Activated CD4-positive, alpha-beta memory T cell treated with anti-CD3 and anti-CD28 coated beads, Interleukin-2, amount 10 ng/mL, durations not matched to agents 7 days and 5 days (primary cell): ENCODE measurements around the gene POU4F2. TPM values are rescaled to one million over a fixed set of nuclear protein-coding genes. Genes with fewer than 3 reads are reported as not detected.
"Not testable (repeated sequence)": the region's sequence is repeated elsewhere in the genome, so short reads cannot be mapped to it uniquely, and the experiment has no call there.

Experiments
- CTCF ChIA-PET: fragments of 350-600 bp; sonication (Branson Sonifier 250); formaldehyde crosslinking; loops from one replicate; lab custom pipeline; 2021; ENCODE audit warnings: antibody characterized with exemption, inconsistent platforms; lab: Charles Lee
- POLR2A ChIA-PET: fragments of 350-600 bp; sonication (Branson Sonifier 250); formaldehyde crosslinking; loops from one replicate; lab custom pipeline; 2021; ENCODE audit warnings: antibody characterized with exemption; lab: Charles Lee
- DNase-seq: peaks from one replicate; pipeline ENCODE4 v3.0.0-alpha.2; 2020
- H3K27ac Mint-ChIP-seq: one replicate; pipeline ENCODE4 v1.8.0; 2021; ENCODE audit warnings: mild to moderate bottlenecking, mixed read lengths
- H3K27me3 Mint-ChIP-seq: one replicate; pipeline ENCODE4 v1.8.0; 2021; ENCODE audit warnings: mixed read lengths
- H3K36me3 Mint-ChIP-seq: one replicate; pipeline ENCODE4 v1.8.0; 2021; ENCODE audit warnings: low read depth, mixed read lengths
- H3K4me1 Mint-ChIP-seq: one replicate; pipeline ENCODE4 v1.8.0; 2021; ENCODE audit warnings: mixed read lengths
- H3K4me3 Mint-ChIP-seq: one replicate; pipeline ENCODE4 v1.8.0; 2021; ENCODE audit warnings: mild to moderate bottlenecking, mixed read lengths
- H3K9me3 Mint-ChIP-seq: one replicate; pipeline ENCODE4 v1.8.0; 2021; ENCODE audit warnings: mixed read lengths
- total RNA-seq, 2 experiments: library from RNA; stranded (reverse); gene quantifications; one replicate each; pipeline ENCODE4 v1.2.3, GENCODE V29; 2021

POU4F2 gene
- total RNA-seq, 2 experiments from 2014 or later, result not detected

DNA sequence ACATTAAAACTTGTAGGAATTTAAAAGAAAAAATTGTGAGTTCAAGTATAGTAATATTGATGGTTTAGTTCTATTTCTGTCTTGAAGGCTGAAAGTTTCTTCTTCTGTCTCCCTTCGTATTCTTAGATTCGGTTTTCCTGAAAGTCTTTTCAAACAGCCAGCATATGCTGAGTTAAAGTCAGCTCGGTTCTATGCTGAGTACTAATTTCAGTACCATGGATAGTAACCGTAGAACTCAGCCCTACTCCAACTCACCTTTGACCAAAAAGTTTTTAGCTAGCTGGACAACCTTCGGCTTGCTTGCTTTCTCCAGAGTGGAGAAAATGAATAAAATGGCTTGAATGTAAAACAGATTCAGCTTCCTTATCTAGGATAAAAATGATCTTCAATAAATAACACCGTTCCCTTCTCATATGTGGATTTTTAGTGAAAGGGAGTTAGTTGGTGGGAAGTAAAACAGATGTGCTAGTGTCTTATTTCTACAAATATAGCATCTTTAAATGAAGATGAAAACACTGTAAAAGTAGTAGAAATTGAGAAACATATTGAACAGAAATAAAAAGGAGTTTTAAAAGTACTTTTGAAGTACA is 5.2 kb downstream of the POU4F2 start:
- peaks cover 61% of the 10 kb centered on the region for H3K27me3 Mint-ChIP-seq
- H3K4me1 Mint-ChIP-seq, result peaks cover 5% of the 10 kb centered on the region
- H3K27ac Mint-ChIP-seq, result no peak overlapping the region
- peaks cover 5% of the 10 kb centered on the region for H3K36me3 Mint-ChIP-seq
- POLR2A ChIA-PET, result no interaction called here
- no peaks in the 10 kb centered on the region for H3K9me3 Mint-ChIP-seq
- H3K4me3 Mint-ChIP-seq, result no peak overlapping the region
- DNase-seq, result no peak
- CTCF ChIA-PET, result no interaction called here

GRCh38 chr4:146645921-146646320 is 7.2 kb downstream of the POU4F2 start:
- no peak for DNase-seq
- Mint-ChIP-seq H3K27me3 (peaks cover 59% of the 10 kb centered on the region), H3K4me3 (no peak overlapping the region), H3K27ac (no peak overlapping the region), H3K9me3 (no peaks in the 10 kb centered on the region), H3K36me3 (no peaks in the 10 kb centered on the region), H3K4me1 (no peaks in the 10 kb centered on the region)
- POLR2A ChIA-PET, result no interaction called here
- CTCF ChIA-PET, result no interaction called here

DNA sequence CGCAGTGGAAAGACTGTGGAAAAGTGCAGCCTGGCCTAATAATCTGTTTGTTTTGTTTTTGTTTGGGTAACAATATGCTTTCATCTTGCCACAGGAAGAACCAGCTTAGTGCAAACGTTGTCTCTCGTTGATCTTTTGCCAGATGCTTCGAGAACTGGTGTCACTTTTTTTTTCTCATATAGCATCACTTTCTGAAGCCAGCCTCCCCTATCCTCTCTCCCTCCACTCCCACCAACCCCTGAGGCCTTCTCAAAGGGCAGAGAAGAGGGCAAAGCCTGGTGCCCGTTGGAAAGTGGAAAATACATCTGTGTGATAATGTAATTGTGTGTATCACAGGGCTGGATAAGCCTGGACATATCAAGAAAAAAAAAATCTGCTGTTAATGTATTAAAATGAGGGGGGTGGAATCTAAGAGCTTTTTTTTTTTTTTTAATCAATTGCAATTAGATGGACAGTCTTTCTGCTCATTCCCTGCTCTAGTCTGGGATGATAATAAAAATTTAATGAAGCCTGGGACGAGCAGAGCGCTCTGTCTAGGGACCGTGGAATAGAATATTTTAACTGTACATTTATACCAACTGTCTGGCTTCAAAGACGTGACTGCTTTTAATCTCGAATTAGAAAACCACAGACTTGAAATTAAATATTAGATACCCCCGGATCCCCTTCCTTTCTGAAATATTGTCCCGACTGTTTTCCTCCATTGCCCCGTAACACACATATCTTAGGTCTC is 8.1 kb downstream of the POU4F2 start:
- peaks cover 60% of the 10 kb centered on the region for H3K27me3 Mint-ChIP-seq
- ChIA-PET CTCF (no interaction called here), POLR2A (no interaction called here)
- no peaks in the 10 kb centered on the region for H3K9me3 Mint-ChIP-seq
- H3K36me3 Mint-ChIP-seq, result no peaks in the 10 kb centered on the region
- H3K4me3 Mint-ChIP-seq, result no peak overlapping the region
- no peak for DNase-seq
- H3K27ac Mint-ChIP-seq, result no peak overlapping the region
- no peaks in the 10 kb centered on the region for H3K4me1 Mint-ChIP-seq

GRCh38 chr4:146647615-146648460 is 9.1 kb downstream of the POU4F2 start:
- Mint-ChIP-seq H3K27me3 (peaks cover 64% of the 10 kb centered on the region), H3K27ac (no peak overlapping the region), H3K4me1 (no peaks in the 10 kb centered on the region), H3K36me3 (no peaks in the 10 kb centered on the region), H3K9me3 (no peaks in the 10 kb centered on the region), H3K4me3 (no peak overlapping the region)
- no peak for DNase-seq
- ChIA-PET CTCF (no interaction called here), POLR2A (no interaction called here)

DNA sequence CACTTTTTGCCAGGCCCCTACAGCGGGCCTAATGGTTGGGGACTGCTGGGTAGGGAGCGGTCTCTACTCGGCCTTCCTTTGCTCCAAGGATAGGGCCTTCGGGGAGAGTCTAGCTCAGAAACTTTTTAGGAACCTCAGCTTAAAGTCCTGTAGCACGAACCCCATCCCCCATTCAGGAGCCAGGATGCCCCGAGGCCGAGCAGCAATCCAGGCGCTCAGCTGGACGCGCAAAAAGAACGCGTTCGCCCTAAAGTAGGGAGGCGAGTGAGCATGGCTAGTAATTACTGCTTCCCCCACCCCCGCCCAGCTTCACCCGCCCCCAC is 9.7 kb downstream of the POU4F2 start:
- DNase-seq, result no peak
- H3K36me3 Mint-ChIP-seq, result no peaks in the 10 kb centered on the region
- CTCF ChIA-PET, result no interaction called here
- POLR2A ChIA-PET, result no interaction called here
- no peak overlapping the region for H3K4me3 Mint-ChIP-seq
- H3K27me3 Mint-ChIP-seq, result peaks cover 66% of the 10 kb centered on the region
- no peaks in the 10 kb centered on the region for H3K4me1 Mint-ChIP-seq
- no peaks in the 10 kb centered on the region for H3K9me3 Mint-ChIP-seq
- no peak overlapping the region for H3K27ac Mint-ChIP-seq

DNA sequence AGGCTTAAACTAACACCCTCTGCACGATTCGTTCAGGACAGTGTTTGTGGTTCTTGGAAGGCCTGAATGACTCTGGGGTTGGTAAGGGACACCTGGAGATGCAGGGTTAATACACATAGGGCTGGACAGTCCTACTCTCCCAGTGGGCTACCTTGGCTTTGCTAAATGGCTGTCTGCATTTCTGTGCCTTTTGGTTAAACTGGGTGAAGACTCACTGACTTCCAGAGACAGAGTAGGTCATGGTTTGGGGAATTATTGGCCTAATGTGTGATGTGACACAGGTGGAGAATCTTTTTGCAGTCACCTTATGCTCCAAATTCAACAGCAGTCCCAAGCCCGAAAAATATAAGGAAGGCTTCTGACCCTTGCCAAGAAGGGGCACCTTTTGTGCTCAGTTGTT is 10.5 kb downstream of the POU4F2 start:
- Mint-ChIP-seq H3K36me3 (no peaks in the 10 kb centered on the region), H3K27me3 (peaks cover 73% of the 10 kb centered on the region), H3K4me1 (peaks cover 1% of the 10 kb centered on the region), H3K9me3 (no peaks in the 10 kb centered on the region), H3K27ac (no peak overlapping the region), H3K4me3 (no peak overlapping the region)
- ChIA-PET POLR2A (no interaction called here), CTCF (no interaction called here)
- DNase-seq, result no peak

DNA sequence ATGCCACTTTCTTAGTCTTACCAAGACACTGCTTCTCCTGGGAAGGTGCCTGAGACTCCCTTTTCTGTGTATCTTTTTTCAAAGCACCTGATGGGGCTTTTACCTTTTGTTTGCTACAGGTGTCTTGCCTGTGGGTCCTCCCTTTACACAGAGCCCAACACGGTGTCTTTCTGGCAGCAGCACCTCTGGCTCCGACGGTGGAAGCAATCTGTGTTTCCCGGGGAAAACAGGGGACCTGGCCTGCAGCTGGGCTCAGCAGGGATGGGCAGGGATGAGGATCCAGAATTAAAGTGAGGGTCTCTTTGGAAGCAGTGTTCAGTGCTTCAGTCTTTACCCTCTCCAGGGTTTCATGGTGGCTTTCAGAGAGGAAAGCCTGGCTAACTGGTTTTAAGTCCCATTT is 11.3 kb downstream of the POU4F2 start:
- POLR2A ChIA-PET, result no interaction called here
- Mint-ChIP-seq H3K4me3 (no peak overlapping the region), H3K36me3 (no peaks in the 10 kb centered on the region), H3K4me1 (peaks cover 6% of the 10 kb centered on the region), H3K27me3 (peaks cover 73% of the 10 kb centered on the region), H3K27ac (no peak overlapping the region), H3K9me3 (no peaks in the 10 kb centered on the region)
- CTCF ChIA-PET, result no interaction called here
- no peak for DNase-seq

- no peak overlapping the region for H3K27ac Mint-ChIP-seq
- H3K36me3 Mint-ChIP-seq, result no peaks in the 10 kb centered on the region
- H3K4me3 Mint-ChIP-seq, result peak overlapping the region; percentile 59
- DNase-seq, result no peak
- CTCF ChIA-PET, result no interaction called here
- POLR2A ChIA-PET, result no interaction called here
- no peaks in the 10 kb centered on the region for H3K9me3 Mint-ChIP-seq
- H3K4me1 Mint-ChIP-seq, result peaks cover 6% of the 10 kb centered on the region
- H3K27me3 Mint-ChIP-seq, result peaks cover 62% of the 10 kb centered on the region
Measured at GRCh38 chr4:146654687-146655520, 16.2 kb downstream of the POU4F2 start.

- CTCF ChIA-PET, result no interaction called here
- peaks cover 63% of the 10 kb centered on the region for H3K27me3 Mint-ChIP-seq
- no peak overlapping the region for H3K4me3 Mint-ChIP-seq
- H3K27ac Mint-ChIP-seq, result no peak overlapping the region
- no peaks in the 10 kb centered on the region for H3K9me3 Mint-ChIP-seq
- DNase-seq, result no peak
- no peaks in the 10 kb centered on the region for H3K36me3 Mint-ChIP-seq
- POLR2A ChIA-PET, result no interaction called here
- H3K4me1 Mint-ChIP-seq, result peaks cover 6% of the 10 kb centered on the region
Measured at GRCh38 chr4:146655521-146655856, 16.8 kb downstream of the POU4F2 start.

DNA sequence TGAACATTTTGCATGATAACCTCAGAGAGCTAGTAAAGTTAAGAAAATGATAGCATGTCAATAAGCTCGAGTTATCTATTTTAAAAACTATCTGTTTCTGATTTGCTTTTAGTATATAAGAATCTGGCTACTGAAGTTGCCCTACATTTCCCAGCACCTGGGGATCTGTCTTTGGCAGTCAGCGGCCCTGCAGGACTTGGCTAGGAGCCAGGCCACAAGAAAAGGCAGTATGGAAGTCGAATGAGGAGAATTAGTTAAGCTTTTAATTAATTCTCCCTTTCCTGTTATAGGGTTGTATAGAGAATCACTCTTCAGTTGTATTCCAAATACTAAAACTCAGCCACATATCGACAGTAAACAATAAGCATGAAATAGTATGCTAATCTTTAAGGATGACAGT is 22.7 kb downstream of the POU4F2 start:
- peaks cover 14% of the 10 kb centered on the region for H3K27me3 Mint-ChIP-seq
- ChIA-PET CTCF (no interaction called here), POLR2A (no interaction called here)
- H3K36me3 Mint-ChIP-seq, result no peaks in the 10 kb centered on the region
- H3K4me3 Mint-ChIP-seq, result no peak overlapping the region
- H3K9me3 Mint-ChIP-seq, result peaks cover 4% of the 10 kb centered on the region
- H3K4me1 Mint-ChIP-seq, result no peaks in the 10 kb centered on the region
- no peak overlapping the region for H3K27ac Mint-ChIP-seq
- no peak for DNase-seq

GRCh38 chr4:146663968-146664311 is 25.2 kb downstream of the POU4F2 start:
- H3K27ac Mint-ChIP-seq, CTCF ChIA-PET, POLR2A ChIA-PET, H3K27me3 Mint-ChIP-seq, H3K36me3 Mint-ChIP-seq, H3K4me1 Mint-ChIP-seq, H3K9me3 Mint-ChIP-seq, H3K4me3 Mint-ChIP-seq, DNase-seq: not testable (repeated sequence)

- no peaks in the 10 kb centered on the region for H3K27me3 Mint-ChIP-seq
- no peaks in the 10 kb centered on the region for H3K36me3 Mint-ChIP-seq
- DNase-seq, result no peak
- ChIA-PET CTCF (no interaction called here), POLR2A (no interaction called here)
- peaks cover 1% of the 10 kb centered on the region for H3K9me3 Mint-ChIP-seq
- H3K4me3 Mint-ChIP-seq, result no peak overlapping the region
- H3K27ac Mint-ChIP-seq, result no peak overlapping the region
- H3K4me1 Mint-ChIP-seq, result no peaks in the 10 kb centered on the region
Measured at GRCh38 chr4:146674829-146675570, 36.3 kb downstream of the POU4F2 start.
